K562 (cell line): ENCODE data around the gene GLB1L3. TPM values are rescaled to one million over a fixed set of nuclear protein-coding genes. Genes with fewer than 3 reads are reported as not detected.

Experiments
- ATAC-seq: fragments of 200-7000 bp; cut with Tn5 transposase; 3 replicates; pipeline ENCODE4 v1.9.1; 2020; ENCODE audit warnings: moderate library complexity
- BruUV-seq: library from RNA; stranded (reverse); fragments of 400-500 nt; replicated peaks from 2 replicates; lab custom pipeline; 2021; lab: Mats Ljungman, UMichigan
- CTCF ChIA-PET: fragments of 300-600 bp; formaldehyde crosslinking; extraction: SDS; loops from one replicate; lab custom pipeline; 2021; ENCODE audit warnings: low intra/inter-chr PET ratio; lab: Yijun Ruan, JAX
- POLR2A ChIA-PET: fragments of 300-600, 350-650 bp; sonication (Branson Sonifier 250); formaldehyde crosslinking; extraction: SDS; loops from one replicate; lab custom pipeline; 2021; ENCODE audit warnings: antibody characterized with exemption, inconsistent platforms; lab: Yijun Ruan, JAX
- DNase-seq, 4 experiments: peaks; one replicate each; pipeline versions ENCODE4 v3.0.0 to v3.0.0-alpha.2; 2011 to 2018; ENCODE audit warnings: low spot score in 3 of 4, mixed read lengths in 3 of 4; ENCODE audit errors: extremely low read depth in 1 of 4
- FAIRE-seq: peaks from 2 replicates; lab custom pipeline; 2011; peaks lifted over from hg19 to GRCh38; lab: Jason Lieb, UNC
- H2AFZ ChIP-seq: 2 replicates; pipeline ENCODE4 v1.6.0; 2011; ENCODE audit warnings: low read depth, low read length, control low read depth, inconsistent platforms
- H3K27ac ChIP-seq: fragments of 200-600 bp; 3 replicates; pipeline ENCODE4 v1.8.0; 2011; ENCODE audit warnings: low read depth, mild to moderate bottlenecking, control low read depth, inconsistent platforms, low read length, moderate library complexity, mixed read lengths; ENCODE audit errors: extremely low read depth
- H3K27me3 ChIP-seq, 2 experiments: fragments of 300-600 bp in 1 of 2; 2 replicates in 1 of 2; 3 replicates in 1 of 2; pipeline versions ENCODE4 v1.6.0 to v1.8.0; 2011; ENCODE audit warnings: inconsistent platforms in 2 of 2, low read length in 2 of 2, mild to moderate bottlenecking in 1 of 2, mixed read lengths in 1 of 2, moderate library complexity in 1 of 2; ENCODE audit not compliant: control insufficient read depth in 2 of 2, insufficient read depth in 2 of 2
- H3K36me3 ChIP-seq: fragments of 300-600 bp; 3 replicates; pipeline ENCODE4 v1.8.0; 2011; ENCODE audit warnings: mild to moderate bottlenecking, low read length, inconsistent platforms; ENCODE audit not compliant: control insufficient read depth, insufficient read depth
- H3K4me1 ChIP-seq, 2 experiments: fragments of 200-600 bp in 1 of 2; replicated peaks in 1 of 2; 2 replicates in 1 of 2; 3 replicates in 1 of 2; pipeline versions ENCODE4 v1.5.1 to v1.8.0; 2011; ENCODE audit warnings: inconsistent platforms in 2 of 2, low read length in 2 of 2, mild to moderate bottlenecking in 1 of 2, mixed read lengths in 1 of 2, moderate library complexity in 1 of 2; ENCODE audit not compliant: control insufficient read depth in 2 of 2, insufficient read depth in 2 of 2
- H3K4me2 ChIP-seq: 2 replicates; pipeline ENCODE4 v1.6.1; 2011; ENCODE audit warnings: low read length, control low read depth, inconsistent platforms, mixed read lengths; ENCODE audit not compliant: insufficient read depth
- H3K4me3 ChIP-seq: fragments of 200-600 bp; sonication (generic), shearing (Covaris generic); 2 replicates; pipeline ENCODE4 v1.5.1; 2016; ENCODE audit warnings: control low read depth, inconsistent platforms
- H3K79me2 ChIP-seq: fragments of 200-600 bp; 3 replicates; pipeline ENCODE4 v1.8.0; 2011; ENCODE audit warnings: low read length, inconsistent platforms; ENCODE audit not compliant: control insufficient read depth, insufficient read depth
- H3K9ac ChIP-seq, 2 experiments: 2 replicates each; pipeline versions ENCODE4 v1.6.0 to v1.6.1; 2011; ENCODE audit warnings: low read depth in 2 of 2, low read length in 2 of 2, control low read depth in 1 of 2, inconsistent platforms in 1 of 2, mild to moderate bottlenecking in 1 of 2, mixed read lengths in 1 of 2; ENCODE audit not compliant: insufficient read depth in 1 of 2
- H3K9me1 ChIP-seq: one replicate; pipeline ENCODE4 v1.6.0; 2011; ENCODE audit warnings: inconsistent platforms, mild to moderate bottlenecking, low read length, moderate library complexity; ENCODE audit not compliant: control insufficient read depth, insufficient read depth
- H3K9me3 ChIP-seq: replicated peaks from 2 replicates; pipeline ENCODE4 v1.5.1; 2011; ENCODE audit warnings: low read depth, low read length, inconsistent platforms; ENCODE audit not compliant: control insufficient read depth, insufficient read depth
- H4K20me1 ChIP-seq: replicated peaks from 2 replicates; pipeline ENCODE4 v1.6.1; 2011; ENCODE audit warnings: low read length, inconsistent platforms, mixed read lengths; ENCODE audit not compliant: control insufficient read depth, insufficient read depth
- CAMTA2 ChIP-seq: fragments of 250-450 bp; sonication (Bioruptor Pico); conservative IDR thresholded peaks from 2 replicates; pipeline ENCODE4 v1.5.1; 2022
- CBX2 ChIP-seq: fragments of 200-600 bp; sonication (generic); IDR thresholded peaks from one replicate; pipeline ENCODE4 v1.6.1; 2012; ENCODE audit warnings: mild to moderate bottlenecking, low read length, inconsistent platforms; ENCODE audit not compliant: insufficient read depth, poor library complexity, severe bottlenecking
- FIP1L1 ChIP-seq: fragments of 200-400 bp; formaldehyde crosslinking; IDR thresholded peaks from 2 replicates; pipeline ENCODE4 v1.6.1; 2018; ENCODE audit warnings: mild to moderate bottlenecking, low read depth, low read length; ENCODE audit not compliant: poor library complexity, severe bottlenecking
- HNRNPL ChIP-seq: fragments of 200-400 bp; formaldehyde crosslinking; IDR thresholded peaks from 2 replicates; pipeline ENCODE4 v1.6.1; 2017; ENCODE audit warnings: low read depth, mild to moderate bottlenecking, low read length
- LARP7 ChIP-seq: fragments of 450-650 bp; IDR thresholded peaks from 2 replicates; pipeline ENCODE4 v1.6.1; 2016
- WGBS: fragments of 100-300 bp; shearing (Covaris generic); methylation state at CpG from one replicate; pipeline ENCODE4 v1.1.6; 2016; ENCODE audit warnings: low coverage, mixed read lengths; ENCODE audit not compliant: insufficient coverage; ENCODE audit errors: missing lambda C conversion rate; 5-methylcytosine and 5-hydroxymethylcytosine counted together
- in situ Hi-C: fragments of 300-500 bp; cut with MboI; formaldehyde crosslinking; loops from 4 replicates; pipeline ENCODE4 v1.15.0; 2018; ENCODE audit warnings: inconsistent platforms, mixed read lengths
- intact Hi-C: fragments of 100-400 bp; cut with micrococcal nuclease; formaldehyde crosslinking; loops from 2 replicates; pipeline ENCODE4 v1.14.2; 2022
- polyA plus RNA-seq, 8 experiments: library from polyadenylated mRNA; depleted of rRNA in 4 of 8; stranded (reverse) in 5 of 8; unstranded in 3 of 8; fragments of >200 nt; fragmentation: Nextera tagmentation in 2 of 8; fragmentation: Illumina TruSeq in 1 of 8; extraction: Ambion mirVana in 2 of 8; extraction: Trizol in 1 of 8; gene quantifications; 2 replicates each; pipeline versions ENCODE4 v1.2.1 to v1.2.3, GENCODE V29; 2011 to 2014; ENCODE audit warnings: inconsistent platforms in 1 of 8, missing spikeins in 1 of 8
- total RNA-seq, 7 experiments: library from RNA; depleted of rRNA in 6 of 7; stranded (reverse); fragments of >200 nt in 6 of 7; fragmentation: Illumina TruSeq in 2 of 7; extraction: Trizol in 2 of 7; gene quantifications; 2 replicates each; pipeline versions ENCODE4 v1.2.1 to v1.2.3, GENCODE V29; 2011 to 2021; ENCODE audit warnings: low replicate concordance in 1 of 7

Gene GLB1L3
- total and polyA plus RNA-seq, 9 of the 15 experiments (the other 6 are each of a cell fraction or from before 2014, with no cell fraction given) = 0.18 to 3.3 (median 0.49) TPM

- DNase-seq (no peak), ATAC-seq (0 out of 3 replicates have a peak, but pooled peaks have one; percentile 7)
- H4K20me1 ChIP-seq = no peaks in the 10 kb centered on the region
- H3K4me1 ChIP-seq = peaks cover 7 to 17% of the 10 kb centered on the region in 2 experiments; a peak in 3 of 5 replicates
- H3K9me3 ChIP-seq = no peaks in the 10 kb centered on the region
- H2AFZ ChIP-seq = no peak overlapping the region
- CTCF ChIA-PET = no interaction called here
- 3% methylated on average over 5 of the region's 5 CpGs for whole genome bisulfite sequencing
- intact Hi-C loops = no loop called here
- H3K36me3 ChIP-seq = no peaks in the 10 kb centered on the region
- H3K9ac ChIP-seq = no peak overlapping the region
- H3K4me3 ChIP-seq = no peak overlapping the region
- peaks cover 47 to 73% of the 10 kb centered on the region in 2 experiments for H3K27me3 ChIP-seq
- H3K9me1 ChIP-seq = no peaks in the 10 kb centered on the region
- no peak for TF ChIP-seq CAMTA2 (CRISPR knock-in tag)
- peak; percentile 61 for TF ChIP-seq CBX2
- TF ChIP-seq, all 486 proteins: peak for 1
- FAIRE-seq = no peak
- Histone ChIP-seq H3K79me2 (no peaks in the 10 kb centered on the region), H3K27ac (no peak overlapping the region), H3K4me2 (no peak overlapping the region)
- POLR2A ChIA-PET = no interaction called here
- BruUV-seq = no TSS peak
- in situ Hi-C loops = no loop called here
Observed at GRCh38 chr11:134275188-134275533, 1.0 kb upstream of the GLB1L3 start.

GRCh38 chr11:134276396-134277182 lies 410 bp downstream of the GLB1L3 start:
- in situ Hi-C loops (no loop called here), intact Hi-C loops (no loop called here)
- H3K4me1 ChIP-seq = peaks cover 7 to 17% of the 10 kb centered on the region in 2 experiments; a peak in 3 of 5 replicates
- no TSS peak for BruUV-seq
- H3K9me1 ChIP-seq = no peaks in the 10 kb centered on the region
- peak; percentile 31; the same call in 2 of the 3 replicates for ATAC-seq
- H2AFZ ChIP-seq = no peak overlapping the region
- H4K20me1 ChIP-seq = no peaks in the 10 kb centered on the region
- TF ChIP-seq FIP1L1 (peak; percentile 38), LARP7 (no peak), HNRNPL (0 out of 2 replicates have a peak, but pooled peaks have one; percentile 20)
- no peaks in the 10 kb centered on the region for H3K36me3 ChIP-seq
- peaks cover 50 to 59% of the 10 kb centered on the region in 2 experiments for H3K27me3 ChIP-seq
- no peak overlapping the region for H3K4me2 ChIP-seq
- POLR2A ChIA-PET = interaction anchor here (1.0 to 1.5 kb wide), 2 partner anchors 14 to 43 kb away, joined by 3 to 6 read pairs; no protein-coding TSS in a partner anchor
- peak in 1 of 4 experiments; percentile 3 for DNase-seq
- no peak overlapping the region; a peak in 1 of 4 replicates for H3K9ac ChIP-seq
- peak overlapping the region; percentile 18; the same call in 1 of the 2 replicates for H3K4me3 ChIP-seq
- no peaks in the 10 kb centered on the region for H3K9me3 ChIP-seq
- CTCF ChIA-PET = interaction anchor here (0.6 kb wide), 1 partner anchor 54 kb away, joined by 4 read pairs; no protein-coding TSS in a partner anchor
- WGBS = 8% methylated on average over 19 of the region's 88 CpGs
- no peak for FAIRE-seq
- no peak overlapping the region for H3K27ac ChIP-seq
- no peaks in the 10 kb centered on the region for H3K79me2 ChIP-seq
